GM12878 (cell line): ENCODE results near the gene UNC5CL. TPM values are rescaled to one million over a fixed set of nuclear protein-coding genes. Genes with fewer than 3 reads are reported as not detected.

Experiments
- ATAC-seq: fragments of 200-7000 bp; cut with Tn5 transposase; 3 replicates; pipeline ENCODE4 v1.9.1; 2020; ENCODE audit warnings: mild to moderate bottlenecking, moderate library complexity
- BruUV-seq: library from RNA; stranded (reverse); fragments of 400-500 nt; replicated peaks from 2 replicates; lab custom pipeline; 2021; lab: Mats Ljungman, UMichigan
- CTCF ChIA-PET: fragments of 300-600 bp; sonication (Branson Sonifier 250); formaldehyde crosslinking; extraction: SDS; loops from one replicate; lab custom pipeline; 2021; ENCODE audit warnings: inconsistent platforms; lab: Yijun Ruan, JAX
- POLR2A ChIA-PET: fragments of 350-600 bp; formaldehyde crosslinking; extraction: SDS; loops from one replicate; lab custom pipeline; 2021; ENCODE audit warnings: inconsistent platforms; lab: Charles Lee
- RAD21 ChIA-PET: fragments of 300-600 bp; sonication (Branson Sonifier 250); formaldehyde crosslinking; loops from one replicate; lab custom pipeline; 2023; ENCODE audit warnings: antibody characterized with exemption; ENCODE audit not compliant: unreplicated experiment; lab: Charles Lee
- SMC1A ChIA-PET: fragments of 300-600 bp; sonication (Branson Sonifier 250); formaldehyde crosslinking; loops from one replicate; lab custom pipeline; 2023; ENCODE audit not compliant: unreplicated experiment, uncharacterized antibody; lab: Charles Lee
- DNase-seq: peaks from one replicate; pipeline ENCODE4 v3.0.0-alpha.2; 2011; ENCODE audit warnings: low read depth, low spot score
- FAIRE-seq: peaks from 3 replicates; lab custom pipeline; 2011; peaks lifted over from hg19 to GRCh38; lab: Jason Lieb, UNC
- H2AFZ ChIP-seq: 2 replicates; pipeline ENCODE4 v1.6.0; 2011; ENCODE audit warnings: low read depth, low read length, control low read depth; ENCODE audit not compliant: control insufficient read depth
- H3K27ac ChIP-seq: 2 replicates; pipeline ENCODE4 v1.5.1; 2011; ENCODE audit warnings: control low read depth; ENCODE audit not compliant: control insufficient read depth, insufficient read depth
- H3K27me3 ChIP-seq, 2 experiments: replicated peaks in 1 of 2; 2 replicates each; pipeline versions ENCODE4 v1.6.0 to v1.6.1; 2011; ENCODE audit warnings: low read length in 1 of 2; ENCODE audit not compliant: control insufficient read depth in 2 of 2, insufficient read depth in 2 of 2
- H3K36me3 ChIP-seq, 2 experiments: 2 replicates each; pipeline ENCODE4 v1.5.1; 2011; ENCODE audit warnings: low read length in 1 of 2; ENCODE audit not compliant: control insufficient read depth in 2 of 2, insufficient read depth in 2 of 2
- H3K4me1 ChIP-seq: 2 replicates; pipeline ENCODE4 v1.6.1; 2011; ENCODE audit warnings: mild to moderate bottlenecking, low read length, moderate library complexity, mixed read lengths; ENCODE audit not compliant: control insufficient read depth, insufficient read depth
- H3K4me2 ChIP-seq: 2 replicates; pipeline ENCODE4 v1.6.0; 2011; ENCODE audit warnings: control low read depth; ENCODE audit not compliant: control insufficient read depth, insufficient read depth
- H3K4me3 ChIP-seq: fragments of 200-600 bp; sonication (generic); 2 replicates; pipeline ENCODE4 v1.5.1; 2016
- H3K79me2 ChIP-seq: 2 replicates; pipeline ENCODE4 v1.6.0; 2011; ENCODE audit warnings: low read length; ENCODE audit not compliant: control insufficient read depth, insufficient read depth
- H3K9ac ChIP-seq: 2 replicates; pipeline ENCODE4 v1.8.0; 2011; ENCODE audit warnings: low read length, control low read depth, mixed read lengths; ENCODE audit not compliant: control insufficient read depth, insufficient read depth
- H3K9me3 ChIP-seq: replicated peaks from 3 replicates; pipeline ENCODE4 v1.5.1; 2011; ENCODE audit warnings: mild to moderate bottlenecking, low read length; ENCODE audit not compliant: control insufficient read depth, insufficient read depth
- H4K20me1 ChIP-seq: 2 replicates; pipeline ENCODE4 v1.6.0; 2011; ENCODE audit not compliant: control insufficient read depth, insufficient read depth
- CBX5 ChIP-seq: sonication (generic); IDR thresholded peaks from 2 replicates; pipeline ENCODE4 v1.6.1; 2016; ENCODE audit warnings: low read depth, moderate library complexity, mild to moderate bottlenecking, inconsistent platforms
- POLR2A ChIP-seq: IDR thresholded peaks from 2 replicates; pipeline ENCODE4 v1.6.1; 2011; ENCODE audit warnings: low read depth, mild to moderate bottlenecking, low read length
- TARDBP ChIP-seq: IDR thresholded peaks from 2 replicates; pipeline ENCODE4 v1.6.1; 2016; ENCODE audit warnings: borderline replicate concordance
- TCF7 ChIP-seq: IDR thresholded peaks from 2 replicates; pipeline ENCODE4 v1.6.1; 2014; ENCODE audit warnings: antibody characterized with exemption, borderline replicate concordance
- WGBS: methylation state at CpG from one replicate; pipeline ENCODE4 v1.1.6; 2016; ENCODE audit warnings: low lambda C conversion rate; ENCODE audit not compliant: insufficient replicate concordance, insufficient coverage; ENCODE audit errors: missing lambda C conversion rate; 5-methylcytosine and 5-hydroxymethylcytosine counted together
- in situ Hi-C: fragments of 300-500 bp; cut with MboI; formaldehyde crosslinking; loops from 9 replicates; pipeline ENCODE4 v1.14.3; 2018; ENCODE audit warnings: mixed read lengths
- intact Hi-C: fragments of 100-400 bp; cut with micrococcal nuclease; formaldehyde crosslinking; loops from one replicate; pipeline ENCODE4 v1.14.2; 2022; ENCODE audit not compliant: unreplicated experiment
- polyA plus RNA-seq, 11 experiments: library from polyadenylated mRNA; depleted of rRNA in 4 of 11; unstranded in 6 of 11; stranded (reverse) in 5 of 11; fragments of >200 nt; fragmentation: Nextera tagmentation in 4 of 11; fragmentation: Illumina TruSeq in 1 of 11; extraction: Ambion mirVana in 4 of 11; extraction: Trizol in 1 of 11; gene quantifications; 1 replicate in 1 of 11; 2 replicates in 10 of 11; pipeline versions ENCODE4 v1.2.1 to v1.2.3, GENCODE V29; 2011 to 2016; ENCODE audit warnings: inconsistent platforms in 2 of 11, missing spikeins in 2 of 11, low read depth in 1 of 11
- total RNA-seq, 4 experiments: library from RNA; depleted of rRNA in 3 of 4; stranded (reverse); fragments of >200 nt in 3 of 4; fragmentation: Illumina TruSeq in 1 of 4; extraction: Trizol in 1 of 4; gene quantifications; 2 replicates each; pipeline versions ENCODE4 v1.2.1 to v1.2.3, GENCODE V29; 2013 to 2021
- TF ChIP-seq, protein P1 (sequence below): fragments of 450-650 bp; IDR thresholded peaks from 2 replicates; pipeline ENCODE4 v1.6.1; 2018; ENCODE audit warnings: borderline replicate concordance, mild to moderate bottlenecking; ENCODE audit not compliant: partially characterized antibody
- TF ChIP-seq, protein P2 (sequence below): fragments of 450-650 bp; formaldehyde crosslinking; IDR thresholded peaks from 2 replicates; pipeline ENCODE4 v1.4.0; 2020; ENCODE audit warnings: mild to moderate bottlenecking, moderate library complexity
- TF ChIP-seq, protein P3 (sequence below): fragments of 450-650 bp; IDR thresholded peaks from 2 replicates; pipeline ENCODE4 v1.6.1; 2017; ENCODE audit warnings: mild to moderate bottlenecking, moderate library complexity

Gene UNC5CL
- total and polyA plus RNA-seq, 10 of the 15 experiments (the other 5 are each of a cell fraction or from before 2014, with no cell fraction given): 0.11 to 1.2 (median 0.46) TPM; not detected in 1

DNA sequence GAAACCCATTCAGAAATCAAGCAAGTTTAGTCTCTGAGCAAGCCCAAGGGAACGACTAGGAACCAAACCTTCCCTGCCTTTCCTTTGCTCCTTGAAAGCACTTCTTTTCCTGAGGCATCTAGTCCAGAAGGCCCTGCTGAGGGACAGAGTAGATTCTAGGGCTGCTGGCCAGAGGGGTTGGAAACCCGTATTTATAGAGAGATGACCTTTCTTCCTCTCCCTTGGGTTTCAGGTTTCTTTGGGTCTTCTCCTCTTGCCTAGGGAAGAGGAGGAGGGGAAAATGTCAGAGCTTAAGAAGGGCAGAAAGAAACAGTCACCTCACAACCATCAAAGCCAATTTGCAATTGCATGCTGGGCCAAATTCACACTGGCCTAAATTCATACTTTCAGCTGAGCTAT, 19.8 kb upstream of the UNC5CL start (continued):
- TF ChIP-seq, protein P1, sequence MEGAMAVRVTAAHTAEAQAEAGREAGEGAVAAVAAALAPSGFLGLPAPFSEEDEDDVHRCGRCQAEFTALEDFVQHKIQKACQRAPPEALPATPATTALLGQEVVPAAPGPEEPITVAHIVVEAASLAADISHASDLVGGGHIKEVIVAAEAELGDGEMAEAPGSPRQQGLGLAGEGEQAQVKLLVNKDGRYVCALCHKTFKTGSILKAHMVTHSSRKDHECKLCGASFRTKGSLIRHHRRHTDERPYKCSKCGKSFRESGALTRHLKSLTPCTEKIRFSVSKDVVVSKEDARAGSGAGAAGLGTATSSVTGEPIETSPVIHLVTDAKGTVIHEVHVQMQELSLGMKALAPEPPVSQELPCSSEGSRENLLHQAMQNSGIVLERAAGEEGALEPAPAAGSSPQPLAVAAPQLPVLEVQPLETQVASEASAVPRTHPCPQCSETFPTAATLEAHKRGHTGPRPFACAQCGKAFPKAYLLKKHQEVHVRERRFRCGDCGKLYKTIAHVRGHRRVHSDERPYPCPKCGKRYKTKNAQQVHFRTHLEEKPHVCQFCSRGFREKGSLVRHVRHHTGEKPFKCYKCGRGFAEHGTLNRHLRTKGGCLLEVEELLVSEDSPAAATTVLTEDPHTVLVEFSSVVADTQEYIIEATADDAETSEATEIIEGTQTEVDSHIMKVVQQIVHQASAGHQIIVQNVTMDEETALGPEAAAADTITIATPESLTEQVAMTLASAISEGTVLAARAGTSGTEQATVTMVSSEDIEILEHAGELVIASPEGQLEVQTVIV: no peak
- TF ChIP-seq CBX5: no peak
- TF ChIP-seq, protein P2, sequence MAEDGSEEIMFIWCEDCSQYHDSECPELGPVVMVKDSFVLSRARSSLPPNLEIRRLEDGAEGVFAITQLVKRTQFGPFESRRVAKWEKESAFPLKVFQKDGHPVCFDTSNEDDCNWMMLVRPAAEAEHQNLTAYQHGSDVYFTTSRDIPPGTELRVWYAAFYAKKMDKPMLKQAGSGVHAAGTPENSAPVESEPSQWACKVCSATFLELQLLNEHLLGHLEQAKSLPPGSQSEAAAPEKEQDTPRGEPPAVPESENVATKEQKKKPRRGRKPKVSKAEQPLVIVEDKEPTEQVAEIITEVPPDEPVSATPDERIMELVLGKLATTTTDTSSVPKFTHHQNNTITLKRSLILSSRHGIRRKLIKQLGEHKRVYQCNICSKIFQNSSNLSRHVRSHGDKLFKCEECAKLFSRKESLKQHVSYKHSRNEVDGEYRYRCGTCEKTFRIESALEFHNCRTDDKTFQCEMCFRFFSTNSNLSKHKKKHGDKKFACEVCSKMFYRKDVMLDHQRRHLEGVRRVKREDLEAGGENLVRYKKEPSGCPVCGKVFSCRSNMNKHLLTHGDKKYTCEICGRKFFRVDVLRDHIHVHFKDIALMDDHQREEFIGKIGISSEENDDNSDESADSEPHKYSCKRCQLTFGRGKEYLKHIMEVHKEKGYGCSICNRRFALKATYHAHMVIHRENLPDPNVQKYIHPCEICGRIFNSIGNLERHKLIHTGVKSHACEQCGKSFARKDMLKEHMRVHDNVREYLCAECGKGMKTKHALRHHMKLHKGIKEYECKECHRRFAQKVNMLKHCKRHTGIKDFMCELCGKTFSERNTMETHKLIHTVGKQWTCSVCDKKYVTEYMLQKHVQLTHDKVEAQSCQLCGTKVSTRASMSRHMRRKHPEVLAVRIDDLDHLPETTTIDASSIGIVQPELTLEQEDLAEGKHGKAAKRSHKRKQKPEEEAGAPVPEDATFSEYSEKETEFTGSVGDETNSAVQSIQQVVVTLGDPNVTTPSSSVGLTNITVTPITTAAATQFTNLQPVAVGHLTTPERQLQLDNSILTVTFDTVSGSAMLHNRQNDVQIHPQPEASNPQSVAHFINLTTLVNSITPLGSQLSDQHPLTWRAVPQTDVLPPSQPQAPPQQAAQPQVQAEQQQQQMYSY (CRISPR knock-in tag): no peak

DNA sequence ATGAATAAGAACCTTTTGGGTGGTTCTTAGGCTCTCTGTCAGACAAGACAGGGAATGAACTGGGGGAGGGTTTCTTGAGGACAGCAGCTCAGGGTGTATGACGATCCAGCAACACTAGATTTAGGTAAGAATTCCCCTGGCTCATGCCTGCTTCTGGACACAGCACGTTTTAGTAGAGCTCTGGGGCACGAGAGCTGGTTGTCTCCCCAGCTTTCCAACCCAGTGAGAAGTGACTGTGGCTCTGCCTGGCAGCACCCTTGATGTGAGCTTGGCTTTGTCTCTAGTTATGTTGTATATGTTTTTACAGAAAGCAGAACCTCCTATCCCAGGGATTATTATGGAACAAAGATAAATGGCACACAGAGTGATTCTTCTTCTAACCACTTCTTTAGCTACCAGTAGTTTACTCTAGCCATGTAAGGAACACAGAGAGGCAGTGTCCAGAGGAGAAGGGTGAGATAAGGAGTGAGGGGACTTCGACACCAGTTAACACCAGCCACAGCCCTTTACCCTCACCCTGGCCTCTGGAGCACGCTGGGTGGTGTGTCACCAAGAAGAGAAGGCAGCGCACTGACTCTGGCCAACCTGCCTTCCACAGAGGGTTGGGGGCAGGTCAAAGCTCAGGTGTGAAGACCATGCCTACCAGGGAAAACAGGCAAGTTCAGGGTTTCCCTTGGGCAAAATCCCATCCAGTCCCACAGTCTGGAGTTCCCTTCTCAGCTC, 17.9 kb upstream of the UNC5CL start:
- in situ Hi-C loops: no loop called here
- ChIA-PET CTCF (interaction anchor here (0.8 to 2.5 kb wide), 6 partner anchors 9 to 60 kb away, joined by 3 to 17 read pairs (median 6); partner anchors contain the start of gene UNC5CL), POLR2A (interaction anchor here (1.1 to 1.2 kb wide), 2 partner anchors 12 to 16 kb away, joined by 3 read pairs; no protein-coding TSS in a partner anchor), RAD21 (no interaction called here), SMC1A (interaction anchor here (1.2 to 1.4 kb wide), 4 partner anchors 10 to 125 kb away, joined by 3 to 4 read pairs (median 3); partner anchors contain the start of genes NFYA and OARD1)
- 84% methylated on average over 6 of the region's 6 CpGs for WGBS
- Histone ChIP-seq H3K27me3 (no peaks in the 10 kb centered on the region), H4K20me1 (no peaks in the 10 kb centered on the region), H3K9me3 (no peaks in the 10 kb centered on the region), H3K79me2 (no peaks in the 10 kb centered on the region), H3K9ac (no peak overlapping the region), H3K27ac (no peak overlapping the region), H3K4me1 (no peaks in the 10 kb centered on the region), H3K36me3 (no peaks in the 10 kb centered on the region; a peak in 2 of 4 replicates), H3K4me2 (no peak overlapping the region), H2AFZ (no peak overlapping the region), H3K4me3 (no peak overlapping the region)
- FAIRE-seq: no peak
- DNase-seq: no peak
- ATAC-seq: no peak
- TF ChIP-seq TARDBP (no peak), POLR2A (no peak), TCF7 (no peak)
- TF ChIP-seq, protein P3, sequence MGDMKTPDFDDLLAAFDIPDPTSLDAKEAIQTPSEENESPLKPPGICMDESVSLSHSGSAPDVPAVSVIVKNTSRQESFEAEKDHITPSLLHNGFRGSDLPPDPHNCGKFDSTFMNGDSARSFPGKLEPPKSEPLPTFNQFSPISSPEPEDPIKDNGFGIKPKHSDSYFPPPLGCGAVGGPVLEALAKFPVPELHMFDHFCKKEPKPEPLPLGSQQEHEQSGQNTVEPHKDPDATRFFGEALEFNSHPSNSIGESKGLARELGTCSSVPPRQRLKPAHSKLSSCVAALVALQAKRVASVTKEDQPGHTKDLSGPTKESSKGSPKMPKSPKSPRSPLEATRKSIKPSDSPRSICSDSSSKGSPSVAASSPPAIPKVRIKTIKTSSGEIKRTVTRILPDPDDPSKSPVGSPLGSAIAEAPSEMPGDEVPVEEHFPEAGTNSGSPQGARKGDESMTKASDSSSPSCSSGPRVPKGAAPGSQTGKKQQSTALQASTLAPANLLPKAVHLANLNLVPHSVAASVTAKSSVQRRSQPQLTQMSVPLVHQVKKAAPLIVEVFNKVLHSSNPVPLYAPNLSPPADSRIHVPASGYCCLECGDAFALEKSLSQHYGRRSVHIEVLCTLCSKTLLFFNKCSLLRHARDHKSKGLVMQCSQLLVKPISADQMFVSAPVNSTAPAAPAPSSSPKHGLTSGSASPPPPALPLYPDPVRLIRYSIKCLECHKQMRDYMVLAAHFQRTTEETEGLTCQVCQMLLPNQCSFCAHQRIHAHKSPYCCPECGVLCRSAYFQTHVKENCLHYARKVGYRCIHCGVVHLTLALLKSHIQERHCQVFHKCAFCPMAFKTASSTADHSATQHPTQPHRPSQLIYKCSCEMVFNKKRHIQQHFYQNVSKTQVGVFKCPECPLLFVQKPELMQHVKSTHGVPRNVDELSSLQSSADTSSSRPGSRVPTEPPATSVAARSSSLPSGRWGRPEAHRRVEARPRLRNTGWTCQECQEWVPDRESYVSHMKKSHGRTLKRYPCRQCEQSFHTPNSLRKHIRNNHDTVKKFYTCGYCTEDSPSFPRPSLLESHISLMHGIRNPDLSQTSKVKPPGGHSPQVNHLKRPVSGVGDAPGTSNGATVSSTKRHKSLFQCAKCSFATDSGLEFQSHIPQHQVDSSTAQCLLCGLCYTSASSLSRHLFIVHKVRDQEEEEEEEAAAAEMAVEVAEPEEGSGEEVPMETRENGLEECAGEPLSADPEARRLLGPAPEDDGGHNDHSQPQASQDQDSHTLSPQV: no peak
- intact Hi-C loops: no loop called here
- no TSS peak for BruUV-seq
